ENCODE results near the gene IDNK. TPM values are rescaled to one million over a fixed set of nuclear protein-coding genes. Genes with fewer than 3 reads are reported as not detected.

Gene IDNK
- total RNA-seq, 1 donor from 2014 or later: 4.5 TPM

GRCh38 chr9:83649080-83649479 is 26.1 kb downstream of the IDNK start:
- peak; percentile 66 for TF ChIP-seq CTCF (IDR thresholded peaks at IDR 0.05; ENCODE audit: unreplicated experiment)
- no peaks in the 10 kb centered on the region for H3K27me3 Mint-ChIP-seq
- peak; percentile 25 for DNase-seq (ENCODE audit: low spot score, unreplicated experiment)
- H3K27ac Mint-ChIP-seq: no peak overlapping the region
- H3K9me3 Mint-ChIP-seq (ENCODE audit: low read depth): peaks cover 4% of the 10 kb centered on the region
- no peaks in the 10 kb centered on the region for H3K4me1 Mint-ChIP-seq (ENCODE audit: low read depth)
- peaks cover 30% of the 10 kb centered on the region for H3K36me3 Mint-ChIP-seq (ENCODE audit: insufficient read depth)
- no peak overlapping the region for H3K4me3 Mint-ChIP-seq (ENCODE audit: low read depth)

- no peak overlapping the region for H3K27ac Mint-ChIP-seq
- H3K9me3 Mint-ChIP-seq (ENCODE audit: low read depth): peaks cover 4% of the 10 kb centered on the region
- TF ChIP-seq CTCF (IDR thresholded peaks at IDR 0.05; ENCODE audit: unreplicated experiment): no peak
- peaks cover 34% of the 10 kb centered on the region for H3K36me3 Mint-ChIP-seq (ENCODE audit: insufficient read depth)
- DNase-seq (ENCODE audit: low spot score, unreplicated experiment): no peak
- no peaks in the 10 kb centered on the region for H3K27me3 Mint-ChIP-seq
- no peaks in the 10 kb centered on the region for H3K4me1 Mint-ChIP-seq (ENCODE audit: low read depth)
- H3K4me3 Mint-ChIP-seq (ENCODE audit: low read depth): no peak overlapping the region
Measured at GRCh38 chr9:83649515-83649914, 26.6 kb downstream of the IDNK start.

- Mint-ChIP-seq H3K4me1 (ENCODE audit: low read depth) (no peaks in the 10 kb centered on the region), H3K27me3 (no peaks in the 10 kb centered on the region), H3K27ac (no peak overlapping the region), H3K36me3 (ENCODE audit: insufficient read depth) (peaks cover 43% of the 10 kb centered on the region), H3K4me3 (ENCODE audit: low read depth) (no peak overlapping the region), H3K9me3 (ENCODE audit: low read depth) (peaks cover 4% of the 10 kb centered on the region)
- TF ChIP-seq CTCF (IDR thresholded peaks at IDR 0.05; ENCODE audit: unreplicated experiment): no peak
- DNase-seq (ENCODE audit: low spot score, unreplicated experiment): no peak
Measured at GRCh38 chr9:83651558-83651957, 28.6 kb downstream of the IDNK start.

GRCh38 chr9:83652433-83652832 is 29.5 kb downstream of the IDNK start:
- peaks cover 4% of the 10 kb centered on the region for H3K9me3 Mint-ChIP-seq (ENCODE audit: low read depth)
- H3K4me3 Mint-ChIP-seq (ENCODE audit: low read depth): no peak overlapping the region
- no peaks in the 10 kb centered on the region for H3K4me1 Mint-ChIP-seq (ENCODE audit: low read depth)
- H3K27ac Mint-ChIP-seq: no peak overlapping the region
- no peak for TF ChIP-seq CTCF (IDR thresholded peaks at IDR 0.05; ENCODE audit: unreplicated experiment)
- DNase-seq (ENCODE audit: low spot score, unreplicated experiment): no peak
- H3K27me3 Mint-ChIP-seq: no peaks in the 10 kb centered on the region
- H3K36me3 Mint-ChIP-seq (ENCODE audit: insufficient read depth): peaks cover 42% of the 10 kb centered on the region

GRCh38 chr9:83655433-83655832 is 32.5 kb downstream of the IDNK start:
- no peak for TF ChIP-seq CTCF (IDR thresholded peaks at IDR 0.05; ENCODE audit: unreplicated experiment)
- H3K9me3 Mint-ChIP-seq (ENCODE audit: low read depth): peaks cover 4% of the 10 kb centered on the region
- H3K4me1 Mint-ChIP-seq (ENCODE audit: low read depth): no peaks in the 10 kb centered on the region
- no peak overlapping the region for H3K4me3 Mint-ChIP-seq (ENCODE audit: low read depth)
- DNase-seq (ENCODE audit: low spot score, unreplicated experiment): no peak
- H3K27ac Mint-ChIP-seq: no peak overlapping the region
- H3K36me3 Mint-ChIP-seq (ENCODE audit: insufficient read depth): peaks cover 41% of the 10 kb centered on the region
- no peaks in the 10 kb centered on the region for H3K27me3 Mint-ChIP-seq

All from progenitor cell of endocrine pancreas (in vitro differentiated cells).